SK-N-SH (cell line): ENCODE measurements around the gene ARHGAP45. TPM values are rescaled to one million over a fixed set of nuclear protein-coding genes. Genes with fewer than 3 reads are reported as not detected.
A peak's percentile ranks its signal among the peaks of the same experiment; 100 is the strongest.

Experiments used
- CTCF ChIA-PET: fragments of 300-600, 350-600 bp; formaldehyde crosslinking; extraction: SDS; loops from one replicate; lab custom pipeline; 2021; lab: Yijun Ruan, JAX
- POLR2A ChIA-PET: fragments of 350-600 bp; sonication (Branson Sonifier 250); formaldehyde crosslinking; extraction: SDS; loops from one replicate; lab custom pipeline; 2020; ENCODE audit warnings: antibody characterized with exemption, inconsistent platforms; lab: Yijun Ruan, JAX
- DNase-seq: peaks from one replicate; pipeline ENCODE4 v3.0.0; 2012
- H2AFZ ChIP-seq: fragments of 200-600 bp; sonication (generic); 2 replicates; pipeline ENCODE4 v1.8.1; 2016; ENCODE audit warnings: antibody characterized with exemption, mild to moderate bottlenecking, low read depth
- H3F3A ChIP-seq: fragments of 200-600 bp; sonication (generic); replicated peaks from 2 replicates; pipeline ENCODE3; 2016; ENCODE audit warnings: antibody characterized with exemption, mild to moderate bottlenecking; ENCODE audit not compliant: insufficient read depth
- H3K27ac ChIP-seq, 2 experiments: fragments of 200-500 bp in 1 of 2; fragments of 200-600 bp in 1 of 2; sonication (Bioruptor generic) in 1 of 2; sonication (generic), shearing (Covaris generic) in 1 of 2; 2 replicates each; pipeline versions ENCODE4 v1.5.1 to v1.6.1; 2014 to 2016; ENCODE audit warnings: low read depth in 2 of 2, inconsistent platforms in 1 of 2, low read length in 1 of 2, mild to moderate bottlenecking in 1 of 2, mixed read lengths in 1 of 2
- H3K27me3 ChIP-seq: fragments of 200-600 bp; sonication (generic), shearing (Covaris generic); 2 replicates; pipeline ENCODE4 v1.6.1; 2016; ENCODE audit warnings: mixed run types; ENCODE audit not compliant: insufficient read depth
- H3K36me3 ChIP-seq, 2 experiments: fragments of 200-500 bp in 1 of 2; fragments of 200-600 bp in 1 of 2; sonication (Bioruptor generic) in 1 of 2; sonication (generic) in 1 of 2; replicated peaks in 1 of 2; 2 replicates each; pipeline versions ENCODE3 to v1.5.1; 2014 to 2016; ENCODE audit warnings: low read length in 1 of 2, mild to moderate bottlenecking in 1 of 2; ENCODE audit not compliant: insufficient read depth in 2 of 2, control insufficient read depth in 1 of 2
- H3K4me1 ChIP-seq, 2 experiments: fragments of 200-500 bp in 1 of 2; fragments of 200-600 bp in 1 of 2; sonication (Bioruptor generic) in 1 of 2; sonication (generic), shearing (Covaris generic) in 1 of 2; 2 replicates each; pipeline versions ENCODE4 v1.5.1 to v1.6.1; 2014 to 2016; ENCODE audit warnings: low read depth in 1 of 2, low read length in 1 of 2, mixed run types in 1 of 2; ENCODE audit not compliant: insufficient read depth in 2 of 2, control insufficient read depth in 1 of 2
- H3K4me2 ChIP-seq: fragments of 200-600 bp; sonication (generic), shearing (Covaris generic); 2 replicates; pipeline ENCODE4 v1.6.1; 2017; ENCODE audit warnings: mixed run types
- H3K4me3 ChIP-seq, 2 experiments: fragments of 200-500 bp in 1 of 2; fragments of 200-600 bp in 1 of 2; sonication (Bioruptor generic) in 1 of 2; sonication (generic), shearing (Covaris generic) in 1 of 2; 2 replicates each; pipeline versions ENCODE4 v1.5.1 to v1.8.1; 2014 to 2016; ENCODE audit warnings: low read depth in 2 of 2, inconsistent platforms in 1 of 2, low read length in 1 of 2, mild to moderate bottlenecking in 1 of 2, mixed read lengths in 1 of 2, moderate library complexity in 1 of 2
- H3K79me2 ChIP-seq: fragments of 200-600 bp; sonication (generic); 2 replicates; pipeline ENCODE4 v1.8.1; 2017; ENCODE audit warnings: mild to moderate bottlenecking; ENCODE audit not compliant: insufficient read depth
- H3K9ac ChIP-seq: fragments of 200-600 bp; sonication (generic); 2 replicates; pipeline ENCODE4 v1.6.1; 2017; ENCODE audit warnings: mixed run types
- H3K9me2 ChIP-seq: fragments of 200-600 bp; sonication (generic); 2 replicates; pipeline ENCODE4 v1.6.1; 2017; ENCODE audit warnings: mixed run types
- H3K9me3 ChIP-seq: fragments of 200-600 bp; sonication (generic); 2 replicates; pipeline ENCODE4 v1.6.1; 2017; ENCODE audit warnings: mixed run types, mild to moderate bottlenecking, moderate library complexity
- H4K20me1 ChIP-seq: fragments of 200-600 bp; sonication (generic); 2 replicates; pipeline ENCODE4 v1.6.1; 2017; ENCODE audit warnings: mild to moderate bottlenecking, mixed run types; ENCODE audit not compliant: insufficient read depth
- CHD2 ChIP-seq: fragments of 150-350 bp; IDR thresholded peaks from 2 replicates; pipeline ENCODE4 v1.6.1; 2018; ENCODE audit warnings: low read length; ENCODE audit not compliant: partially characterized antibody
- ELF1 ChIP-seq: IDR thresholded peaks from 2 replicates; pipeline ENCODE4 v1.4.0; 2012
- EP300 ChIP-seq, 2 experiments: IDR thresholded peaks; 2 replicates each; pipeline versions ENCODE4 v1.4.0 to v1.6.1; 2012; ENCODE audit warnings: borderline replicate concordance in 1 of 2, low read depth in 1 of 2, low read length in 1 of 2
- EZH2phosphoT487 ChIP-seq: fragments of 200-600 bp; sonication (generic); IDR thresholded peaks from 2 replicates; pipeline ENCODE4 v1.6.1; 2017; ENCODE audit warnings: low read depth, mixed run types, mild to moderate bottlenecking, antibody characterized with exemption, moderate library complexity, borderline replicate concordance
- FOXM1 ChIP-seq: IDR thresholded peaks from 2 replicates; pipeline ENCODE4 v1.4.0; 2012; ENCODE audit warnings: low read depth, mild to moderate bottlenecking
- GABPA ChIP-seq: IDR thresholded peaks from 2 replicates; pipeline ENCODE4 v1.4.0; 2012; ENCODE audit warnings: low read depth, mild to moderate bottlenecking
- GATA2 ChIP-seq: sonication (generic); formaldehyde crosslinking; IDR thresholded peaks from 2 replicates; pipeline ENCODE4 v1.5.0; 2020; ENCODE audit warnings: mild to moderate bottlenecking, missing genetic modification reagents
- JUND ChIP-seq: IDR thresholded peaks from 2 replicates; pipeline ENCODE4 v1.4.0; 2012
- MAX ChIP-seq: IDR thresholded peaks from 2 replicates; pipeline ENCODE4 v1.4.0; 2012; ENCODE audit warnings: low read depth
- MEF2A ChIP-seq: IDR thresholded peaks from 2 replicates; pipeline ENCODE4 v1.4.0; 2012; ENCODE audit warnings: low read depth, borderline replicate concordance
- MXI1 ChIP-seq: IDR thresholded peaks from 2 replicates; pipeline ENCODE4 v1.6.1; 2012; ENCODE audit warnings: mild to moderate bottlenecking, low read depth, low read length, improper control_type of control experiment
- NFIC ChIP-seq: IDR thresholded peaks from 2 replicates; pipeline ENCODE4 v1.4.0; 2012; ENCODE audit warnings: borderline replicate concordance
- PBX3 ChIP-seq: IDR thresholded peaks from 2 replicates; pipeline ENCODE4; 2012
- POLR2AphosphoS5 ChIP-seq: IDR thresholded peaks from 2 replicates; pipeline ENCODE4 v1.6.1; 2012; ENCODE audit warnings: low read depth, low read length
- RAD21 ChIP-seq: IDR thresholded peaks from 2 replicates; pipeline ENCODE4 v1.6.1; 2012; ENCODE audit warnings: mild to moderate bottlenecking, low read length
- RCOR1 ChIP-seq: fragments of 150-350 bp; IDR thresholded peaks from 2 replicates; pipeline ENCODE4 v1.6.1; 2017; ENCODE audit warnings: antibody characterized with exemption, low read length
- REST ChIP-seq: IDR thresholded peaks from 2 replicates; pipeline ENCODE4 v1.6.1; 2012; ENCODE audit warnings: mild to moderate bottlenecking, low read depth, low read length, moderate library complexity
- RFX5 ChIP-seq: IDR thresholded peaks from 2 replicates; pipeline ENCODE4 v1.6.1; 2012; ENCODE audit warnings: mild to moderate bottlenecking, improper control_type of control experiment, low read length
- RXRA ChIP-seq: IDR thresholded peaks from 2 replicates; pipeline ENCODE4 v1.4.0; 2012; ENCODE audit warnings: low read depth, mild to moderate bottlenecking, borderline replicate concordance
- SIN3A ChIP-seq: IDR thresholded peaks from 2 replicates; pipeline ENCODE4 v1.6.1; 2012; ENCODE audit warnings: low read depth, mild to moderate bottlenecking, low read length, moderate library complexity, borderline replicate concordance
- SMC3 ChIP-seq: IDR thresholded peaks from 2 replicates; pipeline ENCODE4 v1.6.1; 2012; ENCODE audit warnings: low read depth, low read length, improper control_type of control experiment
- TAF1 ChIP-seq: IDR thresholded peaks from 2 replicates; pipeline ENCODE4 v1.6.1; 2012; ENCODE audit warnings: low read depth, mild to moderate bottlenecking, low read length, moderate library complexity, borderline replicate concordance
- TCF12 ChIP-seq: IDR thresholded peaks from 2 replicates; pipeline ENCODE4 v1.4.0; 2012
- TEAD4 ChIP-seq: IDR thresholded peaks from 2 replicates; pipeline ENCODE4 v1.4.0; 2012; ENCODE audit warnings: mild to moderate bottlenecking, borderline replicate concordance; ENCODE audit not compliant: insufficient read depth
- YY1 ChIP-seq: IDR thresholded peaks from 2 replicates; pipeline ENCODE4 v1.4.0; 2012; ENCODE audit warnings: low read depth, mild to moderate bottlenecking
- ZBTB33 ChIP-seq: IDR thresholded peaks from 2 replicates; pipeline ENCODE4 v1.4.0; 2012; ENCODE audit warnings: low read depth, borderline replicate concordance
- whole genome bisulfite sequencing: methylation state at CpG from one replicate; pipeline ENCODE4 v1.1.6; 2017; ENCODE audit warnings: low lambda C conversion rate; 5-methylcytosine and 5-hydroxymethylcytosine counted together
- polyA plus RNA-seq, 3 experiments: library from polyadenylated mRNA; depleted of rRNA; stranded (reverse); fragments of >200 nt; gene quantifications; 2 replicates each; pipeline ENCODE4 v1.2.3, GENCODE V29; 2012

ARHGAP45 gene
- polyA plus RNA-seq, 1 of the 3 experiments (the other 2 are of a cell fraction): 4.2 TPM

- peaks cover 0 to 14% of the 10 kb centered on the region in 2 experiments; a peak in 1 of 4 replicates for H3K4me1 ChIP-seq
- ChIA-PET CTCF (interaction anchor here (0.8 to 2.0 kb wide), 8 partner anchors 9 to 216 kb away, joined by 3 to 7 read pairs (median 4); no protein-coding TSS in a partner anchor), POLR2A (interaction anchor here (1.1 kb wide), 2 partner anchors 45 to 46 kb away, joined by 3 to 4 read pairs; no protein-coding TSS in a partner anchor)
- no peak overlapping the region for H2AFZ ChIP-seq
- H3K9ac ChIP-seq: peak overlapping the region; percentile 86
- peaks cover 40% of the 10 kb centered on the region for H4K20me1 ChIP-seq
- H3K79me2 ChIP-seq: peaks cover 65% of the 10 kb centered on the region
- peak overlapping the region; percentile 99 for H3K4me2 ChIP-seq
- H3K27me3 ChIP-seq: no peaks in the 10 kb centered on the region
- TF ChIP-seq JUND (no peak), MEF2A (no peak), GATA2 (CRISPR knock-in tag) (no peak), EP300 (IDR thresholded peaks at IDR 0.05; ENCODE audit: borderline replicate concordance in 1 of 2, low read depth in 1 of 2, low read length in 1 of 2) (peak in 1 of 2 experiments; percentile 68; a peak in 2 of 4 replicates), RXRA (peak; percentile 67; the same call in 1 of the 2 replicates), PBX3 (peak; percentile 36), POLR2AphosphoS5 (peak; percentile 69; the same call in 1 of the 2 replicates), NFIC (0 out of 2 replicates have a peak, but pooled peaks have one; percentile 9), TAF1 (peak; percentile 70), SMC3 (no peak), RFX5 (no peak), MAX (peak; percentile 56), ELF1 (no peak), SIN3A (peak; percentile 77; the same call in 1 of the 2 replicates), TCF12 (peak; percentile 95), REST (peak; percentile 78), TEAD4 (peak; percentile 90), RCOR1 (peak; percentile 73; the same call in 1 of the 2 replicates), MXI1 (no peak), FOXM1 (no peak), ZBTB33 (0 out of 2 replicates have a peak, but pooled peaks have one; percentile 14), RAD21 (no peak), YY1 (no peak), GABPA (peak; percentile 62; the same call in 1 of the 2 replicates), EZH2phosphoT487 (no peak), CHD2 (no peak)
- H3K9me3 ChIP-seq: no peaks in the 10 kb centered on the region
- DNase-seq: peak; percentile 86
- 1% methylated on average over 16 of the region's 58 CpGs for WGBS
- no peaks in the 10 kb centered on the region for H3K9me2 ChIP-seq
- H3K27ac ChIP-seq: peak overlapping the region; percentile 81 to 84
- H3K36me3 ChIP-seq: peaks cover 13 to 26% of the 10 kb centered on the region in 2 experiments
- peaks cover 22% of the 10 kb centered on the region for H3F3A ChIP-seq
- peak overlapping the region; percentile 76 to 97 for H3K4me3 ChIP-seq
Observed at GRCh38 chr19:1028062-1028926, 38.7 kb upstream of the ARHGAP45 start.
